ENCODE results near the gene ZNF608.

Gene ZNF608, protein sequence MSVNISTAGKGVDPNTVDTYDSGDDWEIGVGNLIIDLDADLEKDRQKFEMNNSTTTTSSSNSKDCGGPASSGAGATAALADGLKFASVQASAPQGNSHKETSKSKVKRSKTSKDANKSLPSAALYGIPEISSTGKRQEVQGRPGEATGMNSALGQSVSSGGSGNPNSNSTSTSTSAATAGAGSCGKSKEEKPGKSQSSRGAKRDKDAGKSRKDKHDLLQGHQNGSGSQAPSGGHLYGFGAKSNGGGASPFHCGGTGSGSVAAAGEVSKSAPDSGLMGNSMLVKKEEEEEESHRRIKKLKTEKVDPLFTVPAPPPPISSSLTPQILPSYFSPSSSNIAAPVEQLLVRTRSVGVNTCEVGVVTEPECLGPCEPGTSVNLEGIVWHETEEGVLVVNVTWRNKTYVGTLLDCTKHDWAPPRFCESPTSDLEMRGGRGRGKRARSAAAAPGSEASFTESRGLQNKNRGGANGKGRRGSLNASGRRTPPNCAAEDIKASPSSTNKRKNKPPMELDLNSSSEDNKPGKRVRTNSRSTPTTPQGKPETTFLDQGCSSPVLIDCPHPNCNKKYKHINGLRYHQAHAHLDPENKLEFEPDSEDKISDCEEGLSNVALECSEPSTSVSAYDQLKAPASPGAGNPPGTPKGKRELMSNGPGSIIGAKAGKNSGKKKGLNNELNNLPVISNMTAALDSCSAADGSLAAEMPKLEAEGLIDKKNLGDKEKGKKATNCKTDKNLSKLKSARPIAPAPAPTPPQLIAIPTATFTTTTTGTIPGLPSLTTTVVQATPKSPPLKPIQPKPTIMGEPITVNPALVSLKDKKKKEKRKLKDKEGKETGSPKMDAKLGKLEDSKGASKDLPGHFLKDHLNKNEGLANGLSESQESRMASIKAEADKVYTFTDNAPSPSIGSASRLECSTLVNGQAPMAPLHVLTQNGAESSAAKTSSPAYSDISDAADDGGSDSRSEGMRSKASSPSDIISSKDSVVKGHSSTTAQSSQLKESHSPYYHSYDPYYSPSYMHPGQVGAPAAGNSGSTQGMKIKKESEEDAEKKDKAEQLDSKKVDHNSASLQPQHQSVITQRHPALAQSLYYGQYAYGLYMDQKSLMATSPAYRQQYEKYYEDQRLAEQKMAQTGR (N-terminal part only)

DNA sequence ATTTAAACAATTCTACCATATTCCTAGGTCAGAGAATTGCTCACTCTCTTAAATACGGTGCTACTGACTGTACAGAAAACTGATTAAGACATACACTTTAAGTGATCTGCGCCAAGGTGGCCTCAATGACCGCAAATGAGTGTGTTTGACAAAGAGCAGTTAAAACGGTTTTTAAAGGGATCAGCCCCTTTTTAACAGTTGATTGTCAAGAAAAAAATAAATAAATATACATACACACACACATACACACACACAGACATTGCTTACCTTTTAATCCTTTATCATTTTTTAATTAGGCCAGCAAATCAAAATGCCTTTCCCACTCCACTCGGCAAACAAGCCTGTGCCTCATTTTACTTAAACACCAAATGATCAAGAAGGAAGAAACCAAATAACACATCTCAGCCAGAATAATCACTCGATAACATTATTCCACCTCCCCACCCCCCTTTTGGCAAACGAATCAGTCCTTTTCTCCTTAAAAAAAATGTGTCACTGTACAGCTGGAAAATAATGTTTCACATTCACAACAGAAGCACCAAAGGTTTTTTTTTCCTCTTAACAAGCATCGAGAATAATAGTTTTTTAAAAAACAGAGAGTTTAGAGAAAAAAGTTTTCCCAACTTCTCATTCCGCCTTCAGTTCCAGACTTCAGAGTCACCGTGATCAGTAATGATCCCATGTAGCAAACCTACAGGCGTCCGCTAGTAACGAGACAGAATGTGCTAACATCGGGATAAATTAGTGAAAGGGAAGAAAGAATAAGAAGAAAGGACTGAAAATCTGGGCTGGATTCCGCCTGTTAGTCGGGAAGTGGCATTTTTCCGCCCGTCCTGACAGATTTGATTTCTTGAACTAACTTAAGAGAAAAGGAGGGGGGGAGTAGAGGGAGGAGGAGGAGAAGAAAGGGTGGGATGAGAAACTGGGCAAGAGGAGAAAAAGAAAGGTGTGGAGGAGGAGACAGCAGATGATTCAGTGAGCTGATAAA lies at the start of gene ZNF608:
Gene ZNF608, minus strand, starts transcription at position 712 of the 988 bp plus-strand sequence. CDS start 1,650 bp downstream, outside the sequence.
- DNase-seq: peak; percentile 57

DNA sequence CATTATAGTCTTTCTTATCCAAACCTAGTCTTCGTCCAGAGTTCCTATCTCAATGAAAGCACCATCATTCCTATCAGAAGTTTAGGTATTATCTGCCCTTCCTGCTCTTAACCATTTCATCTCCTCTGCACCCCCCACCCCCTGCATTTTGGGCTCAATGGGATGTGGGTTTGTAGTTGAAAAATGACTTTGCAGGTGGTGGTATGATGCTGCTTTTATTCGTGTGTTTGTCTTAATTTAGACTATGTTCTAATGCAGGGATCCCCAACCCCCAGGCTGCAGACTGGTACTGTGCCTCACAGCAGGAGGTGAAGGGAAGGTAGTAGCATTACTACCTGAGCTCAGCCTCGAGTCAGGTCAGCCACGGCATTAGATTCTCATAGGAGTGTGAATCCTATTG lies 49.4 kb upstream of the ZNF608 start:
- no peak for DNase-seq

DNA sequence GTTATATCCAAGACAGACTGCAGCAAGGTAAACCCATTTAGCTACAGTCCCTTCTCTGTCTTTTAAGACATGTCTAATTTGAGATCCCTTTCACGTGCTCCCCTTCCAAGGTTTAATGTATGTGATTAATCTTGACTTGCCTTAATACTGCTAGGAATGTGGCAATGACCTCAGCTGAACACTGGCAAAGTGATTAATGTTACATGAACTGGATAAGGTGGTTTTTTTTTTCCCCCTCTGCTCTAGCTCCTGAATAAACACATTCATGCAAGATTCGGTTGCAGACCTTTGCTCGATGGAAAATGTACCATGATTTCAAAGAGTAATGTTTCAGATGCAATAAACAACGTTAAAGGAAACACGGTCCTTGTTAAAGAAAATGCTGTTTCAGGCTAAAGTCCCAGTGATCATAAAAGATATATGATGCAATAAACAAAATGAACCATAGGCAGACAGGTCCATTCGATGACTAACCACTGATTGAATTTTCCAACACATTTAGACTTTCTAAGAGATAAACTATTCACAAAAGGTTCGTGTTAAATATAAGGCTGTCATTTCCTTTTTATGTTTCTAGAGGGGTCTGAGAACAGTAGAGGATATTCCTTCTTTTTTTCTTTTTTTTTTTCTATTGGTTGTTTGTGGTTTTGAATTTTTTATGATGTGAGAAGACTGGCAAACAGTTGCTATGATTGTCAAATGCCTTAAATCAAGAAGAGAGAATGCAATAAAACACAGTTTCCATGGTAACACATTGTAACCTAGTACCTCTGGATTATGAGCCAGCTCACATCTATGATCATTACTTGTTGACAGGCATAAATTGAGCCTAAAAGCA lies 44.7 kb upstream of the ZNF608 start:
- DNase-seq: peak; percentile 57

DNA sequence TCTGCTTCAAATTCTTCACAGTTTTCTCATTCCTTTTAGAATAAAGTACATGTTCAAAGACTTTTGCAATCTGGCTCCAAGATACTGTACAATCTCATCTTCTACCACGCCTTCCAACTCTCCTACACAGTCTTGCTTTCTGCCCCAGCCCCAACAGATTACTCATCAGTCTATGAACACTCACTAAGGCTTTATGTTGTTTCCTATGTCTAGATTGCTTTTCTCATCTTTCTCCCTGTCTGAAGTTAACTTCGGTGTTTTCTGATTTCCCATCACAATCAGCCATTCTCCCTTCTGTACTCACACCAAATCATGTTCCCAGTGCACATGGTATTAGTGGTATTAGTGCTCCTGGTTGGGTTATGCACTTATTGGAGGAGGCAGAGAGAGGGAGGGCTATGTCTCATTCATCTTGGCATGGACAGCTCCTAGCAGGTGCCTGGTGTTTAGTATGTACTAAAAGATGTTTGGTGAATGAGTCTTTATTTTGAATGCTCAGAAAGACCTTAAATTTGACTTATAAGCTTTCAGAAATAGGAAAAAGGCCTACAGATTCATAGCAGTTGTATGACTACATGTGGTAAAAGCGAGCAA lies 44.0 kb upstream of the ZNF608 start:
- peak; percentile 37 for DNase-seq

DNA sequence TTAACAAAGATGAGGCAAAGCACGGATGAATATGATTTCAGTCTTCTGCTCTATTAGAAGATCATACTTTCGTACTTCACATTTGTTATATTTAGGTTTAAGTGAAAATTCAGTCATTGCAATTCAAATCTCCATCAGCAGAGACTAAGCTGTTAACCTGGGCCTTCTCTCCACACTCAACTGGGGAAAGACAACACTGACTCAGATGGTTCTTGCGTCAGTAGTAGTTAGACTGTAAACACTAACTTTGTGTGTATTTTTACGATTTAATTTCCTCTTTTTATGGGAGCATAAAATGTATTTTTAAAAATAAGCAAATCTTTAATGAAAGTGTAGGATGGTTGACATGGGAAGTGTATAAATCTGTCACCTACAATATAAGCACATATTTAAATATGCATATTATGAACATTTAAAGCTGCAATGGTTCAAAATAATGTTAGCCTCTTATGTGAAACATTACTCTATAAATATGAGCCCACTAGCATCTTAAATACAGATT lies 42.7 kb upstream of the ZNF608 start:
- no peak for DNase-seq

DNA sequence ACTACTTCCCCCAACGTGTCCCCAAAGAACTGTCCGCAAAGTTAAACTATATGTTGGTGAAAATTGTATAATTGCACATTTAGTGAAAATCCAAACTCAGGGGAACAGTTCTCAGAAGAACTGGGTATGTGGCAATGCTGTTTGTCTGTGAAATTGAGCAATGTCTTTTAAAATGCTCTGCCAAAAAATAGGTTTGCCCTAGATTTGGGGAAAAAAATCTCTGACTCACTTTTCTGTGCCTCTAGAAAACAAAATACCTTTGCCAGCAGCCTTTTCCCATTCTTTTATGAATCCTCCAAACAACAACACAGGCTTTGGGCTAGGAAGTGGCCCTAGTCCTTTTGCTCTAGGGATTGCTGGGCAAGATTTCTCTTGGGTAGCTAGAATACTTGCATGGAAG lies 37.4 kb upstream of the ZNF608 start:
- DNase-seq: peak; percentile 6

DNA sequence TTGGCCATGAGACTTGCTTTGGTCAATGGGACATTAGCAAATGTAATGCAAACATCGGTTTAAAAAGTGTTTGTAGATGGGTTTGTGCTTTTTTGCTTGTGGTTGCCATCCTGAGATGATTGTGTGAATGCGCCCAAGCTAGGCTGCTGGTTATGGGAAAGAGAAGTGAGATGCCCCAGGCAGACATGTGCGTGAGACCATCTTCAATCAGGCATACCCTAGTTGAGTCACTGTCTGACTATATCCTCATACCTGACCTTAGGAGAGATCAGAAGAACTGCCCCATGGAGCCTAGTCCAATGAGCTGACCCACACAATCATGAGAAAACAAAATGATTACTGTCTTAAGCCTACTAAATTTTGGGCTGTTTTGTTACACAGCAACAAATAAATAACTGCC lies 36.8 kb upstream of the ZNF608 start:
- DNase-seq: no peak

DNA sequence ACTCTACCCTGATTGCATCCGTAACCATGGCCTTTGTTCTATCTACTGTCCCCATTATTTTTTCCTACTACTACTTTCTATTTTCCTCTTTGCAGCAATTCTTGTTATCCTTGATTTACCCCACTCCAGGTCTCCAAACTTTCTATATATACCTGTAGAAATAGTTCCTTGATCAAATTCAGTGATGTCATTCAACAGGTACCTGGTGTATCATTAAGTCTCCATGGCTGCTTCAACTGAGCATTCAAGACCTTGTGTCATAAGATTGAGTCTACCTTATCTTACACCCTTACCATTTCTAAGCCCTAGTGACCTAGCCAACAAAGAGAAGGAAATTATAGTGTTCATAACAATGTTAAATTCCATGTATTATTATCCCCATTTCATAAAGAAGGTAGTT lies 35.8 kb upstream of the ZNF608 start:
- DNase-seq: no peak

DNA sequence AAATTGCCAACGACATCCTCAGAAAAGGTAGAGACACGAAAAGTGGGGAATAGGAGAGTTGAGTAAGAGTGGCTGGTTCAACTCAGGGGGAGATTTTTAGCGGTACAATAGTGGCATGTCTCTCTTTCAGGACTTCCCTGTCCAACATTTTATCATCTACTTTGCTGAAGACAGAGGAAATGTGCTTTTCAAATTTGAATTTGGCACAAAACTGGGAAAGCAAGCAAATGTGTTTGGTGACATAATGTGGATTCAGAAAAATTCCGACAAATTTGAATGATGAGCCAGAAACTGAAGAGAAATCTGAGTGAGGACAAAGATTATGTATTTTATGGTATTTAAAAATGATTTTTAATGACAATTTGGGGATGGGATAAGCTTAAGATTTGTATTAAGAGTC lies 33.6 kb upstream of the ZNF608 start:
- no peak for DNase-seq

DNA sequence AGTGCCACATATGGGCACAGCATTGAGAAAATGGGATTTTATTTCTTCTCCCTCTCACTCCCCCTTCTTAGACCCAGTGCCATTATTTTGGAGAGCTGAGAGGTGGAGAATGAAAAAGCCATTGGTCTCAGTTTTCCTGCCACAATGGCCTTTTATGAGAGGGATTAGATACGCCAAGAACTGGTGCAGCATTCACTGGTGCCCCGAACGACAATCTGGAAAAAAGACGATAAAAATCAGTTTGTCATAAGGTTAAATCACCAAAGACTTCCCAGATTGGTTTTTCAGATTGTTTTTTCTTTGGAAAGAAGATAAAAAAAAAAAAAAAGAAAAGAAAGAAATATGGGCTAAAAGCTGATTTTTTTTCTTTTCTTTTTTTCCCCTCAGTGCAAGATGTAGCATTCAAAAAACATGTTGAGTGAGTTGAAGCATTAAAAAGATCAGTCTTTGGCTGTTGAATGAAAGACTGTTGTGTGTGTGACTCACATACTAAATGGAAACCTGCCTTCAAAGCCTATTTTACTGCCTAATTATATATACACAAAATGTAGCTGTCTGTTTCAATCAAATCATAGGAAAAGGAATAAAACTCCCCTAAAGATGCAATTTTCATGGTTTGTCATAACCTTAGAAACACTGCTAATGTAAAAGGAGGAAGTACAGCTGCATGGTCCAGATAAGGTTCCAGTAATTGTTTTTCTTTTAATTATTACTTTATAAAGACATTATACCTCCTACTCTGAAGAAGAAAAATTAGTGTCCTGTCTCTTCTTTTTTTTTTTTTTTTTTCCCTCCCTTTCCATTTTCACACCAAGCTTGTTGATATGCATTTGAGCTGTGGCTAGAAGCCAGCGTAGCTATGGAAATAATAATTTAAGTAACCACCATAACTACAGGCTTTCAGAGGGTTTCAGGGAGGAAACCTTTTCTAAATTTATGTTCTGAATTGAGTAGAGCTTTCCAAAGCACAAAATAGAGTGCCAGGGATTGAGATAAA lies 27.2 kb upstream of the ZNF608 start:
- DNase-seq: no peak

DNA sequence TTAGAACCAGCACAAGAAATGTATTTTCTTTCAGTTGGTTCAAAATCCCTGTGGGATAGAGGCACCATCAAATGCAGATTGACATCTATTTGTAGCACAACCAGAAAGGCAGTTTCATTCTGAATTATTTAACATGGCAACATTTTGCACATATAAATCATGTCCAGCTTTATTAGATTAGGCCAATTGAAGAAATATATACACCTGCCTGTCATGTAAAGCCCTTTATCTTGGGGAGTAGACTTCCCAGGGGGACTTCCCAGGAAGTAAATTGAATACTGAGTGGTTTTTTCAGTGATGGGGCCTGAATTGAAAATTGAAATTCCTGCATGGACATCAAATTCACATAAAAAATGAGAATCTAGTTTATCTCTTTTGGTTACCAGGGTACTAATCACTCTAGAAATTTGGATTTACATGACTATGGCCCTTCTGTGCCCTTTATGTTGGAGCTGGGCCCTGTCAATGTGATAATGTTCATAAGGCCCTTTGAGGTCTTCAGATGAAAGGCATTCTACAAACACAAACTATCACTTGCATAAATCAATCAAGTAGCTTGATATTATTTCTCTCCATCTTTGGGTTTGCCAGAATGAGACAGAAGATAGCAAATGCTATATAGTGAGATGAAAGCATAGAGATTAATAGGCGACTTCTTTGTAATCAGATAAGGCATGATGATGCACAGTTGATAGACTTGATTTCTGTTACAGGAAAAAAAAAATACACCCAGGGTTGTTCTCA lies 26.2 kb upstream of the ZNF608 start:
- no peak for DNase-seq

DNA sequence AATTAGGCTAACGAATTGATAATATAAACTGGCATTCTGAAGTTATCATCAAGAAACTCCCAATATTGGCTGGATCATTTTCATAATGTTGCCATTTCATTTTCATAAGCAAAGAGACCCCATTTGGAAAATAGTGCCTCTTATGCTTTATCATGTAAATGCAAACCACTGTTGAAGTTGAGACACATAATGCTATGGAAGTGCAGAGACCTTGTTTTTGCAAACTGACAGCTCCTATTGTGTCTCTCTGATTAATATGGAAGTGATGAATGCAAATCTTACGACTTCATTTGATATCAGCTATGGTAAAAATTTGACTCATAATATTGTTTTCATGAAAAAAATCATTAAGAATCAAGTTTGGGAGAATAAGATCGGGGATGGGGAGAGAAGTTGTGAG lies 25.3 kb upstream of the ZNF608 start:
- DNase-seq: no peak

DNA sequence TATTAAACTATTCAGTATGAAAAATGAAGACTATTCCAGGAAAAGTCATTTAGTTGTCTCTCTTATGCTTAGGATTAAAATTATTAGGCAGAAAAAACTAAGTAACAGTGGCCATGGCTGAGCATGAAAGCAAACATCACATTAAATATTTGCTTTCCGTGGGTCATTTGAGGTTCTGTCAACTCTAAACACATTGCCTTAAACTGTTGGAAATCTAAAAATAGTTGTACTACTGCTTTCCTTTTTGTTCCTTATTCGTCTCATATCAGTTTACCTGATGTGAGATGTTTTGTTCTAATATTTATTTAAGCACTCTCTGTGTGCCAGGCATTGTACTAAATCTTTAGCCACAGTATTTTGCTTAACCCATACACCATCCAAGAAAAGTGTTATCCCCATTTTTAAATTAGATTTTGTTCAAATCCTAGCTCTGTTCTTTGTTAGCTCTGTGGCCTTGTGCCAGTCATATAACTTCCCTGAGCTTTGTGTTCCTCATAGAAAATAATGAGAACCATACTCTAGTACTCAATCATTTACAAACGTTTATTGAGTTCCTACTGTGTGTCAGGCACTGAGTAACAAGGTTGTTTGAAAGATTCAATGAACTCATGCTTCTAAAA lies 18.7 kb upstream of the ZNF608 start:
- no peak for DNase-seq

DNA sequence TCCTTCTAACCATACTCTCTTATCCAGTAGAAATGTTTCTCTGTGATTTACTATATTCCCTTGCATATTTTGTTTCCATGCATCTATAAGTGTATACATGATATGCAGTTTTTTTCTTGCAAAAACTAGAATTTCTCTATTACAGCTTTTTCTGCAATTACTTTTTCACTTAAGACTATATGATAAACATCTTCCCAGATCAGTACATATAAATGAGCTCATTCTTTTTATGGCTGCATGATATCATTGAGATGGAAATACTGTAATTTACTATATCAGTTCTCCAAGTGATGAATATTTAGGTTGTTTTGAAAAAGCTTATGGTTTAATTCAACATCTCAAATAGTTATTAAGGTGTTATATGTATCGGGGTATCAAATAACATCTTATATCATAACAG lies 18.1 kb upstream of the ZNF608 start:
- no peak for DNase-seq

DNA sequence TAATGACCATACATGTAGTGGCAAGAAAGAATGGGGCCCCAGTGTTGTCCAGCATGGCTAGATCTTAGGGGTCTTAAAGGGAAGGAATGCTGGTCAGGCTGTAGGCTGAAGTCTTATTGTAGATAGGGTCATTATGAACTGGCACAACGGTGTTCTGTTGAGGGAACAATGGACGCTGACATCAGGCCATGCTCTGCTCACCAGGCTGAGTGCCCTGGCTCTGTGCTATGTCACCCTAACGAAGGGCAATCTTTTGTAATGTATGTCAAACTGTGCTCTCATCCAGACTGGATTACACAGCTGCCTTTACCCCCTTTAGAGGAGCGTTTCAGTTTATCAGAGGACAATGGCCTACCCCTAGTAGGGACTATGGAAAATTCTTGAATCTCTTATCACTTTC lies 14.6 kb upstream of the ZNF608 start:
- DNase-seq: no peak

DNA sequence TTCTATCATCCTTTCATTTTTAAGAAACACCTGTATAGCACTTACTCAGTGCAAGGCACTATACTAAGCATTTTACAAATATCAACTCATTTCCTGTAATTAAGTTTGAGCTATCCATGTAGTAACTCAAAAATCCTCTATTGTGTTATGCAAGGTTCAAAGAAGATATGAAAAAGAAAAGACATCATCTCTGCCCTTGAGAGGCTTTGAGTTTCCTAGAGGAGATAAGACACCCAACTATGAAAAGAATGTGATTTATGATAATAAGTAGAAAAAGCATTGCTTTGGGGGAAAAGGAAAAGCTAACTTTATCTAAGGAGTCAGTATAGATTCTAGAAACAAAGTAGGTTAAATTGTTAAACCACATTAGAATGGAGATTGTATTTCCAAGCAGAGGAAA lies 14.2 kb upstream of the ZNF608 start:
- DNase-seq: no peak

DNA sequence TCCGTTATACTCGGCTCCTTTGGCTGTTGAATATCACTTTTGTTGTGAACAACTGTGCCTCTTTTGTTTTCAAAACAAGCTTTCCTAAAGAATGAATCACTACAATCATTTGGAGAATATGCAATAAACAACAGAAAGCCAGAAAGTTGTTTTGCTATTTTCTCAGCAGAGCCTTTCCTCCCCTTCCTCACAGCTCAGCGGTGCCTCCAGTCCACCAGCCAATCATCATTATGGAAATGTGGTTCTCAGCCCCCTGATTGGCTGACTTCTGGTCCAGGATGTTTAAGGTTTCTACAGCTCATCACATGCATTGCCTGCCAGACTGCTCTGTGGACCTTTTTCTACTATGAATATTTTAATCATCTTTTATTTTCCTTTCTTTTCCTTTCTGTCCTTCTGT lies 9.1 kb upstream of the ZNF608 start:
- DNase-seq: peak; percentile 31

DNA sequence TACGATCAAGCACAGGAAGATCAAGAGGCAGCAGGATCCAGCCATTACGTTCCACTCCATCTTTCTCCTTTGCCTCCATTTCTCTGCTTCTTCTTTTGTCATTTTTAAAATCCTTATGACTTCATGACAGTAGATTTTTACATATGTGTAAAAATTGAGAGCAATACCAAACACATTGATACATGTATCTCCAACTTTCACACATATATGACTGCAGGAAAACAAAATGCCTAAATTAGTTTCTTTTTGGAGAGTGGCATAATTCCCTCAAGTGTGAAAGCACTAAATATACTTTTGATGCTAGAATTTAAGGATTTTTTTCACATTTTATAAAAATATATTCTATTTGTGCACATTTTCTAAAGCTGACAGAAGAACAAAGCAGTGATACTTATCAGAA lies 8.6 kb upstream of the ZNF608 start:
- no peak for DNase-seq

Measured in EL (cell line).